Measurements from ENCODE around the gene IQGAP2. TPM values are rescaled to one million over a fixed set of nuclear protein-coding genes. Genes with fewer than 3 reads are reported as not detected.

IQGAP2 gene
- total RNA-seq, 1 donor from 2014 or later = not detected

- no peak for FAIRE-seq
- no peak for DNase-seq (ENCODE audit: low read depth)
- no peaks in the 10 kb centered on the region for H3K36me3 ChIP-seq (ENCODE audit: control insufficient read depth, insufficient read depth, low read length)
- H3K27me3 ChIP-seq (ENCODE audit: control insufficient read depth, insufficient read depth, low read length) = peaks cover 2% of the 10 kb centered on the region
- no peak overlapping the region for H3K4me3 ChIP-seq (ENCODE audit: low read depth, low read length)
- TF ChIP-seq CTCF (IDR thresholded peaks at IDR 0.05; ENCODE audit: insufficient read depth, low read length, severe bottlenecking) = no peak
Observed at GRCh38 chr5:76657091-76657490, 254.0 kb downstream of the IQGAP2 start.

GRCh38 chr5:76657683-76658311, 254.7 kb downstream of the IQGAP2 start:
- H3K36me3 ChIP-seq (ENCODE audit: control insufficient read depth, insufficient read depth, low read length) = no peaks in the 10 kb centered on the region
- DNase-seq (ENCODE audit: low read depth) = no peak
- peaks cover 2% of the 10 kb centered on the region for H3K27me3 ChIP-seq (ENCODE audit: control insufficient read depth, insufficient read depth, low read length)
- no peak for FAIRE-seq
- no peak for TF ChIP-seq CTCF (IDR thresholded peaks at IDR 0.05; ENCODE audit: insufficient read depth, low read length, severe bottlenecking)
- no peak overlapping the region for H3K4me3 ChIP-seq (ENCODE audit: low read depth, low read length)

- Histone ChIP-seq H3K27me3 (ENCODE audit: control insufficient read depth, insufficient read depth, low read length) (peaks cover 2% of the 10 kb centered on the region), H3K4me3 (ENCODE audit: low read depth, low read length) (no peak overlapping the region), H3K36me3 (ENCODE audit: control insufficient read depth, insufficient read depth, low read length) (no peaks in the 10 kb centered on the region)
- FAIRE-seq = no peak
- TF ChIP-seq CTCF (IDR thresholded peaks at IDR 0.05; ENCODE audit: insufficient read depth, low read length, severe bottlenecking) = no peak
- DNase-seq (ENCODE audit: low read depth) = no peak
Observed at GRCh38 chr5:76660360-76660759, 257.3 kb downstream of the IQGAP2 start.

- DNase-seq (ENCODE audit: low read depth) (no peak), FAIRE-seq (no peak)
- Histone ChIP-seq H3K36me3 (ENCODE audit: control insufficient read depth, insufficient read depth, low read length) (no peaks in the 10 kb centered on the region), H3K4me3 (ENCODE audit: low read depth, low read length) (no peak overlapping the region), H3K27me3 (ENCODE audit: control insufficient read depth, insufficient read depth, low read length) (peaks cover 2% of the 10 kb centered on the region)
- TF ChIP-seq CTCF (IDR thresholded peaks at IDR 0.05; ENCODE audit: insufficient read depth, low read length, severe bottlenecking) = no peak
Observed at GRCh38 chr5:76662521-76662920, 259.4 kb downstream of the IQGAP2 start.

- TF ChIP-seq CTCF (IDR thresholded peaks at IDR 0.05; ENCODE audit: insufficient read depth, low read length, severe bottlenecking) = no peak
- FAIRE-seq (no peak), DNase-seq (ENCODE audit: low read depth) (no peak)
Observed at GRCh38 chr5:76663573-76663972, 260.5 kb downstream of the IQGAP2 start.

GRCh38 chr5:76664079-76664478, 261.0 kb downstream of the IQGAP2 start:
- TF ChIP-seq CTCF (IDR thresholded peaks at IDR 0.05; ENCODE audit: insufficient read depth, low read length, severe bottlenecking) = no peak
- no peak overlapping the region for H3K4me3 ChIP-seq (ENCODE audit: low read depth, low read length)
- DNase-seq (ENCODE audit: low read depth) (no peak), FAIRE-seq (no peak)
- H3K27me3 ChIP-seq (ENCODE audit: control insufficient read depth, insufficient read depth, low read length) = peaks cover 2% of the 10 kb centered on the region
- H3K36me3 ChIP-seq (ENCODE audit: control insufficient read depth, insufficient read depth, low read length) = no peaks in the 10 kb centered on the region

More at GRCh38 chr5:76663573-76663972, 260.5 kb downstream of the IQGAP2 start:
- no peak overlapping the region for H3K4me3 ChIP-seq (ENCODE audit: low read depth, low read length)
- peaks cover 2% of the 10 kb centered on the region for H3K27me3 ChIP-seq (ENCODE audit: control insufficient read depth, insufficient read depth, low read length)
- no peaks in the 10 kb centered on the region for H3K36me3 ChIP-seq (ENCODE audit: control insufficient read depth, insufficient read depth, low read length)
